Neural cell (in vitro differentiated cells): ENCODE measurements around the gene ZNF428. TPM values are rescaled to one million over a fixed set of nuclear protein-coding genes. Genes with fewer than 3 reads are reported as not detected.
"Not testable (repeated sequence)": the region's sequence is repeated elsewhere in the genome, so short reads cannot be mapped to it uniquely, and the experiment has no call there.

Experiments used
- H2AFZ ChIP-seq: fragments of 200-600, 300-800 bp; sonication (generic), shearing (Covaris generic); 2 replicates; pipeline ENCODE4 v1.6.0; 2014; ENCODE audit warnings: low read depth, mild to moderate bottlenecking, antibody characterized with exemption, low read length, moderate library complexity
- H3F3A ChIP-seq: fragments of 200-600 bp; shearing (Covaris generic); 2 replicates; pipeline ENCODE4 v1.6.1; 2016; ENCODE audit warnings: mild to moderate bottlenecking, moderate library complexity, mixed read lengths, antibody characterized with exemption, low read length; ENCODE audit not compliant: insufficient read depth, poor library complexity, severe bottlenecking
- H3K27ac ChIP-seq: fragments of 200-600, 300-800 bp; sonication (generic), shearing (Covaris generic); 2 replicates; pipeline ENCODE4 v1.5.1; 2014; ENCODE audit warnings: mild to moderate bottlenecking, low read length, moderate library complexity
- H3K27me3 ChIP-seq: fragments of 300-800, 200-600 bp; sonication (generic), shearing (Covaris generic); 2 replicates; pipeline ENCODE4 v1.6.0; 2014; ENCODE audit warnings: mild to moderate bottlenecking, low read depth, low read length, moderate library complexity; ENCODE audit not compliant: insufficient read depth
- H3K36me3 ChIP-seq: fragments of 300-800, 200-600 bp; sonication (generic), shearing (Covaris generic); 2 replicates; pipeline ENCODE4 v1.5.1; 2014; ENCODE audit warnings: mild to moderate bottlenecking, antibody characterized with exemption, low read length, moderate library complexity; ENCODE audit not compliant: insufficient read depth
- H3K4me2 ChIP-seq: fragments of 300-800, 200-600 bp; sonication (generic), shearing (Covaris generic); 2 replicates; pipeline ENCODE4 v1.6.0; 2014; ENCODE audit warnings: mild to moderate bottlenecking, low read length
- H3K4me3 ChIP-seq: fragments of 300-800, 200-600 bp; sonication (generic), shearing (Covaris generic); 2 replicates; pipeline ENCODE4 v1.5.1; 2014; ENCODE audit warnings: mild to moderate bottlenecking, low read length, moderate library complexity
- H3K79me2 ChIP-seq: fragments of 200-600 bp; shearing (Covaris generic); replicated peaks from 2 replicates; pipeline ENCODE4 v1.6.0; 2014; ENCODE audit warnings: mild to moderate bottlenecking, low read length, moderate library complexity; ENCODE audit not compliant: insufficient read depth
- H3K9ac ChIP-seq: fragments of 300-800, 200-600 bp; sonication (generic), shearing (Covaris generic); 2 replicates; pipeline ENCODE4 v1.6.1; 2016; ENCODE audit warnings: mild to moderate bottlenecking, low read length, mixed read lengths
- H3K9me2 ChIP-seq: fragments of 200-600 bp; shearing (Covaris generic); 2 replicates; pipeline ENCODE4 v1.6.1; 2016; ENCODE audit warnings: mild to moderate bottlenecking, low read length, mixed read lengths; ENCODE audit not compliant: insufficient read depth
- H3K9me3 ChIP-seq: fragments of 200-600, 300-800 bp; sonication (generic), shearing (Covaris generic); 2 replicates; pipeline ENCODE4 v1.6.1; 2016; ENCODE audit warnings: mild to moderate bottlenecking, mixed run types, low read length, moderate library complexity, mixed read lengths
- H4K20me1 ChIP-seq: fragments of 200-600 bp; shearing (Covaris generic); 2 replicates; pipeline ENCODE4 v1.6.1; 2016; ENCODE audit warnings: mild to moderate bottlenecking, mixed run types; ENCODE audit not compliant: insufficient read depth
- CTCF ChIP-seq: fragments of 450-650 bp; IDR thresholded peaks from 2 replicates; pipeline ENCODE4 v1.5.1; 2014; ENCODE audit warnings: antibody characterized with exemption, mild to moderate bottlenecking, moderate library complexity; ENCODE audit not compliant: poor library complexity, severe bottlenecking
- EP300 ChIP-seq: fragments of 450-650 bp; conservative IDR thresholded peaks from 2 replicates; pipeline ENCODE4 v1.6.1; 2014; ENCODE audit warnings: antibody characterized with exemption, mild to moderate bottlenecking, moderate library complexity; ENCODE audit not compliant: poor library complexity, severe bottlenecking
- EZH2 ChIP-seq: fragments of 200-600, 300-800 bp; shearing (Covaris generic), sonication (generic); IDR thresholded peaks from 2 replicates; pipeline ENCODE4 v1.6.1; 2014; ENCODE audit warnings: antibody characterized with exemption, low read length, borderline replicate concordance, mild to moderate bottlenecking; ENCODE audit not compliant: insufficient read depth, poor library complexity, severe bottlenecking
- MXI1 ChIP-seq: fragments of 450-650 bp; conservative IDR thresholded peaks from 2 replicates; pipeline ENCODE4 v1.6.1; 2014; ENCODE audit warnings: antibody characterized with exemption, mild to moderate bottlenecking; ENCODE audit not compliant: poor library complexity, severe bottlenecking
- POLR2AphosphoS5 ChIP-seq: IDR thresholded peaks from 2 replicates; pipeline ENCODE4 v1.6.1; 2012
- RAD21 ChIP-seq: fragments of 450-650 bp; conservative IDR thresholded peaks from 2 replicates; pipeline ENCODE4 v1.6.1; 2014; ENCODE audit warnings: antibody characterized with exemption, mild to moderate bottlenecking, moderate library complexity
- REST ChIP-seq: IDR thresholded peaks from 2 replicates; pipeline ENCODE4 v1.6.1; 2012; ENCODE audit warnings: borderline replicate concordance
- SMC3 ChIP-seq: fragments of 450-650 bp; conservative IDR thresholded peaks from 2 replicates; pipeline ENCODE4 v1.6.1; 2014; ENCODE audit warnings: antibody characterized with exemption, mild to moderate bottlenecking, moderate library complexity; ENCODE audit not compliant: poor library complexity
- TAF1 ChIP-seq: IDR thresholded peaks from 2 replicates; pipeline ENCODE4 v1.6.1; 2012; ENCODE audit warnings: low read depth
- polyA plus RNA-seq: library from polyadenylated mRNA; depleted of rRNA; stranded (reverse); fragments of >200 nt; gene quantifications from 2 replicates; pipeline ENCODE4 v1.2.3, GENCODE V29; 2014

The ZNF428 gene
- polyA plus RNA-seq, 1 donor from 2014 or later, result 1,008 TPM

- Histone ChIP-seq H3K9me2 (no peaks in the 10 kb centered on the region), H3K36me3 (peaks cover 7% of the 10 kb centered on the region), H3K9ac (no peak overlapping the region), H3F3A (no peaks in the 10 kb centered on the region), H4K20me1 (peaks cover 4% of the 10 kb centered on the region), H3K27ac (no peak overlapping the region), H2AFZ (no peak overlapping the region), H3K27me3 (no peaks in the 10 kb centered on the region), H3K79me2 (peaks cover 17% of the 10 kb centered on the region), H3K4me2 (no peak overlapping the region), H3K4me3 (no peak overlapping the region), H3K9me3 (no peaks in the 10 kb centered on the region)
- TF ChIP-seq POLR2AphosphoS5 (no peak), EZH2 (no peak), SMC3 (no peak), MXI1 (no peak), REST (no peak), TAF1 (no peak), CTCF (no peak), RAD21 (no peak), EP300 (no peak)
These were observed 29.8 kb downstream of the ZNF428 start for GRCh38 chr19:43589678-43590077.

- Histone ChIP-seq H3K4me3 (no peak overlapping the region), H2AFZ (no peak overlapping the region), H4K20me1 (peaks cover 4% of the 10 kb centered on the region), H3K9ac (no peak overlapping the region), H3K9me3 (no peaks in the 10 kb centered on the region), H3K79me2 (peaks cover 13% of the 10 kb centered on the region), H3K4me2 (no peak overlapping the region), H3F3A (no peaks in the 10 kb centered on the region), H3K27ac (no peak overlapping the region), H3K36me3 (peaks cover 7% of the 10 kb centered on the region), H3K9me2 (no peaks in the 10 kb centered on the region), H3K27me3 (no peaks in the 10 kb centered on the region)
- TF ChIP-seq EZH2 (no peak), MXI1 (no peak), RAD21 (no peak), REST (no peak), EP300 (no peak), SMC3 (no peak), POLR2AphosphoS5 (no peak), TAF1 (no peak), CTCF (no peak)
These were observed 30.2 kb downstream of the ZNF428 start for GRCh38 chr19:43589277-43589676.

- H3K36me3 ChIP-seq, H3K27me3 ChIP-seq, H3K27ac ChIP-seq, H2AFZ ChIP-seq, H3K9me3 ChIP-seq, H3K9ac ChIP-seq, H3K9me2 ChIP-seq, H3K79me2 ChIP-seq, H4K20me1 ChIP-seq, H3F3A ChIP-seq, H3K4me2 ChIP-seq, H3K4me3 ChIP-seq: not testable (repeated sequence)
These were observed 32.4 kb downstream of the ZNF428 start for GRCh38 chr19:43587029-43587428.
